GM21390 (cell line): Measurements from ENCODE around the gene GALNS.
"Not testable (repeated sequence)": the region's sequence is repeated elsewhere in the genome, so short reads cannot be mapped to it uniquely, and the experiment has no call there.

ENCODE experiments used
- ATAC-seq: cut with Tn5 transposase; IDR thresholded peaks from one replicate; pipeline ENCODE4 v1.9.1; 2021; ENCODE audit not compliant: unreplicated experiment

The GALNS gene

GRCh38 chr16:88889702-88890352, 33.1 kb upstream of the GALNS start:
- ATAC-seq, result not testable (repeated sequence)

- ATAC-seq, result no peak
Measured at GRCh38 chr16:88888461-88889387, 32.0 kb upstream of the GALNS start.

GRCh38 chr16:88888057-88888456, 31.3 kb upstream of the GALNS start:
- no peak for ATAC-seq

- ATAC-seq, result no peak
Measured at GRCh38 chr16:88886845-88887521, 30.2 kb upstream of the GALNS start.

- ATAC-seq, result no peak
Measured at GRCh38 chr16:88886420-88886844, 29.7 kb upstream of the GALNS start.

GRCh38 chr16:88885693-88886280, 29.0 kb upstream of the GALNS start:
- no peak for ATAC-seq

GRCh38 chr16:88884569-88885271, 28.0 kb upstream of the GALNS start:
- no peak for ATAC-seq

- ATAC-seq, result no peak
Measured at GRCh38 chr16:88883946-88884345, 27.2 kb upstream of the GALNS start.

- ATAC-seq, result no peak
Measured at GRCh38 chr16:88883117-88883895, 26.6 kb upstream of the GALNS start.

GRCh38 chr16:88882358-88883030, 25.7 kb upstream of the GALNS start:
- no peak for ATAC-seq

- ATAC-seq, result no peak
Measured at GRCh38 chr16:88881675-88882357, 25.1 kb upstream of the GALNS start.

GRCh38 chr16:88881007-88881615, 24.4 kb upstream of the GALNS start:
- no peak for ATAC-seq

- no peak for ATAC-seq
Measured at GRCh38 chr16:88880226-88881006, 23.7 kb upstream of the GALNS start.

- no peak for ATAC-seq
Measured at GRCh38 chr16:88879788-88880055, 23.0 kb upstream of the GALNS start.

GRCh38 chr16:88878967-88879787, 22.4 kb upstream of the GALNS start:
- ATAC-seq, result no peak

GRCh38 chr16:88878356-88878755, 21.6 kb upstream of the GALNS start:
- ATAC-seq, result no peak
